ENCODE measurements around the gene P2RX2.

The P2RX2 gene

DNA sequence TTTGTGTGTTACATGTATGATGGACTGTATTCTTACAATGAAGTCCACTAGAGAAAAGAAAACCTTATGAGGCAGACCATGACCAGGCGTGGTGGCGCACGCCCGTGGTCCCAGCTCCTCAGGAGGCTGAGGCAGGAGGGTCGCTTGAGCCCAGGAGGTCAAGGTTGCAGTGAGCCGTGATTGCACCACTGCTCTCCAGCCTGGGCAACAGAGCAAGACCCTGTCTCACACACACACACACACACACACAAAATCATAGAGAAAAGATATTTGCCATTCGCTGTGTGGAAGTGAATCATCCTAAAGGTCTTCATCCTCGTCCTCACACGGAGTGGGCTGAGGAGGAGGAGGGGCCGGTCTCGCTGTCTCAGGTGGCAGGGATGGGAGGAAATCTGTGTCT, 40.5 kb upstream of the P2RX2 start:
- TF ChIP-seq JUND (IDR thresholded peaks at IDR 0.05; ENCODE audit: low read depth): no peak
- DNase-seq (ENCODE audit: low read depth in 1 of 2, low spot score in 1 of 2): no peak
- in situ Hi-C loops (cut with HindIII; ENCODE audit: low pct_unique_long_range_greater_than_20kb, low sequenced_read_pairs): no loop called here

DNA sequence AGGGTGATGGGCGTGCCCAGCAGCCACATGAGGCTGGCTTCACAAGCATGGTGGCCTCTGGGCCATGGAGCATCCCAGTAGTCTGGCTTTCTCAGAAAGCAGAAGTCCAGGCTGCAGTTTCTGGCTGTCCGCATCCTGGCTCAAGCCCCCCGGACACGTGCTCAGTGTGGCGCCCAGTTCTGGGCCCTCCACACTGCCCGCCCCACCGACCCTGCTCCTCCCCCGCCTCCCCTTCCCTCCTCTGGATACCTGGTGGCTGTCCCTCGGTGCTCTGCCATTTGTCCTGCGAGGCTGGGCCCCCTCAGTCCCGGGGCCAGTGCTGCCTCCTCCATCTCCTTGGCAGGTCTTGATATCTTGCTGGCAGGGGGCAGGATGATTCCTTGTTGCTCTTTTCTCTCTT, 39.8 kb upstream of the P2RX2 start:
- in situ Hi-C loops (cut with HindIII; ENCODE audit: low pct_unique_long_range_greater_than_20kb, low sequenced_read_pairs): no loop called here
- DNase-seq (ENCODE audit: low read depth in 1 of 2, low spot score in 1 of 2): no peak
- TF ChIP-seq JUND (IDR thresholded peaks at IDR 0.05; ENCODE audit: low read depth): no peak

- DNase-seq (ENCODE audit: low read depth in 1 of 2, low spot score in 1 of 2): no peak
- TF ChIP-seq JUND (IDR thresholded peaks at IDR 0.05; ENCODE audit: low read depth): no peak
- in situ Hi-C loops (cut with HindIII; ENCODE audit: low pct_unique_long_range_greater_than_20kb, low sequenced_read_pairs): no loop called here
Observed at GRCh38 chr12:132579744-132580143, 38.8 kb upstream of the P2RX2 start.

DNA sequence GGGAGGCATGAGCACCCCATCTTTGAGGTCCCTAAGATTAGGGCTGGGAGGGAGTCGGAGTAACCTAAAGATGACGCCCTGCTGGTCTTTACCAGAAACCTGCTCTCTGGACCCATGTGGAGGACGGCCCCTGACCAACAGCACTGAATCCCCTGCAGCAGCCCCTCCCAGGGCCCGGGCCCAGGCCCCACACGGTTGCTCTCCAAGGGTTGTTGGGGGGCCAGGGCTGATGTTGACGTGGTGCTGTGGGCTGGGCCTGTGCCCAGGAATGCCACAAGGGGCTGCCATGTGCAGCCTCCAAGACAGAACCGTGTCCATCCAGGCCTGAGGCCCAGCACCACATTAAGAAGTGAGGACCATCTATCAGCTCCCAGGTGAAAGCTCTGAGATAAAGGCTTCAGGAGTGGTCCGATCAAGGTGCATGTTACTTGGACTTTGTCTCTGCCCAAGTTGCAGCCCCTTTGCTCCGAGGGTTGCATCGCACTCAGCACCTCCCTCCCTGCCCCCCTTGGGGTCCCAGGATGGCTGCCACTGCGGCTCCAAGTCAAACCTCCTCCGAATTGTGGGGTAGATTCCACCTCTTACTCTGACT, 37.8 kb upstream of the P2RX2 start:
- no peak for DNase-seq (ENCODE audit: low read depth in 1 of 2, low spot score in 1 of 2)
- no peak for TF ChIP-seq JUND (IDR thresholded peaks at IDR 0.05; ENCODE audit: low read depth)
- in situ Hi-C loops (cut with HindIII; ENCODE audit: low pct_unique_long_range_greater_than_20kb, low sequenced_read_pairs): no loop called here

DNA sequence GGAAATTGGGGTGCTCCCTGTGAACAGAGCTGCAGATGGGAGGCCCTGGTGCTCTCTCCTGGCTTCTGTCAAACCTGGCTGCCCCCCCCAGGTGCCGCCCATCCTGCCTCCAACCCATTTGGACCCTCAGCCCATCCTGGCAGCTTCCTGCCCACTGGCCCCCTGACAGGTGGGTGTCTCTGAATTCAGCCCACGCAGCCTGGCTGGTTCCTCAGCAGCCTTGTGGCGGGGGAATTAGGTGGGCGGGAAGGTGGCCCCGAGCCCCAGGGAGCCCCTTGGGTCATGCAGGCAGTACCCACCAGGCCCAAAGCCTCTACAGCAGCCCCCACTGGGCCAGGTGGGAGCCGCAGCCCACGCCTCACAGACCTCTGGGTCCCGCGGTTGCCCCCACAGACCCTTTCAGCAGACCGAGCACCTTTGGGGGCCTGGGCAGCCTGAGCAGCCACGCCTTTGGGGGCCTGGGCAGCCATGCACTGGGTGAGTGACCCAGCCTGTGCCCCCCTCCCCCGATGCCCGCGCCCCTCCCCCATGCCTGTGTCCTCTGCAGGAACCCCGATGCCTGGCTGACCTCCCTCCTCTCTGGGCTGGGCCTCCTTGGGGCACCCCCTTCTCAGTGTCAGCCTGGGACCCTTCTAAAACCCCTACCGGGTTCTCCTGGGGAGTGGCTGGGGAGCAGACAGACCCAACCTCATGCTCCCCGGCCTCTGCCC, 37.1 kb upstream of the P2RX2 start:
- no peak for TF ChIP-seq JUND (IDR thresholded peaks at IDR 0.05; ENCODE audit: low read depth)
- no peak for DNase-seq (ENCODE audit: low read depth in 1 of 2, low spot score in 1 of 2)
- in situ Hi-C loops (cut with HindIII; ENCODE audit: low pct_unique_long_range_greater_than_20kb, low sequenced_read_pairs): no loop called here

GRCh38 chr12:132582058-132582420, 36.5 kb upstream of the P2RX2 start:
- no peak for DNase-seq (ENCODE audit: low read depth in 1 of 2, low spot score in 1 of 2)
- TF ChIP-seq JUND (IDR thresholded peaks at IDR 0.05; ENCODE audit: low read depth): no peak
- in situ Hi-C loops (cut with HindIII; ENCODE audit: low pct_unique_long_range_greater_than_20kb, low sequenced_read_pairs): no loop called here

DNA sequence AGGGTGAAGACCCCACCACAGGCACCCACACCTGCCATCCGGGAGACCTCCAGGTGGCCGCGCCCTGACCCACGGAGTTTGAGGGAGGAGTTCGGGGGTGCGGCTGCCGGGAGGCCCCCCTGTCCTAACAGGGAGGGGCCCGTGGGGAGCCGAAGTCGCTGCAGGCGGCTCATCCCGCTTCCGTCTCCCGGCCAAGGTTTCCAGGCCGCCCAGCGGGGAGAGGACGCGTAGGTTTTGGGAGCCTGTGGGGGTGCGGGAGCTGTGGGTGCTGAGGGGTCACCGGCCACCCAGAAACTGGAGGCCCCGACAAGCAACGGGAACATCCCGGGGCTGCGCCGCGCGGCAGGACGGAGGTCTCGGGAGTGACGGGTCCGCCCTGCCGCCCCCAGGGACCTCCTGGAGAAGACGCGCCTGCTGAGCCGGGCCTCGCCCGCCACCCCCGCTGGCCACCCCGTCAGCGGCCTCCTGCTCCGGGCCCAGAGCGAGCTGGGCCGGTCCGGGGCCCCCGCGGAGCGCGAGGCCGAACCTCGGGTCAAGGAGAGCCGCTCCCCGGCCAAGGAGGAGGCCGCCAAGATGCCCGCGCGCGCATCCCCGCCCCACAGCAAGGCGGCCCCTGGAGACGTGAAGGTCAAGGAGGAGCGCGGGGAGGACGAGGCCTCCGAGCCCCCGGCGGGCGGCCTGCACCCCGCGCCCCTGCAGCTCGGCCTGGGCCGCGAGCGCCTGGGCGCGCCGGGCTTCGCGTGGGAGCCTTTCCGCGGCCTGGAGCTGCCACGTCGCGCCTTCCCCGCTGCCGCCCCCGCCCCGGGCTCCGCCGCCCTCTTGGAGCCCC, 35.8 kb upstream of the P2RX2 start:
- no peak for DNase-seq (ENCODE audit: low read depth in 1 of 2, low spot score in 1 of 2)
- in situ Hi-C loops (cut with HindIII; ENCODE audit: low pct_unique_long_range_greater_than_20kb, low sequenced_read_pairs): no loop called here
- TF ChIP-seq JUND (IDR thresholded peaks at IDR 0.05; ENCODE audit: low read depth): no peak

DNA sequence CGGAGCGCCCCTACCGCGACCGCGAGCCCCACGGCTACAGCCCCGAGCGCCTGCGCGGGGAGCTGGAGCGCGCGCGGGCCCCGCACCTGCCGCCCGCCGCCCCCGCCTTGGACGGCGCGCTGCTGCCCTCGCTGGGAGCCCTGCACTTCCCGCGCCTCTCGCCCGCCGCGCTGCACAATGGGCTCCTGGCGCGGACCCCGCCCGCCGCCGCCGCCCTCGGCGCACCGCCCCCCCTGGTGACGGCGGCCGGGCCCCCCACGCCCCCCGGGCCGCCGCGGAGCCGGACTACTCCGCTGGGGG, 35.2 kb upstream of the P2RX2 start:
- in situ Hi-C loops (cut with HindIII; ENCODE audit: low pct_unique_long_range_greater_than_20kb, low sequenced_read_pairs): no loop called here
- no peak for DNase-seq (ENCODE audit: low read depth in 1 of 2, low spot score in 1 of 2)
- no peak for TF ChIP-seq JUND (IDR thresholded peaks at IDR 0.05; ENCODE audit: low read depth)

GRCh38 chr12:132583736-132584135, 34.8 kb upstream of the P2RX2 start:
- in situ Hi-C loops (cut with HindIII; ENCODE audit: low pct_unique_long_range_greater_than_20kb, low sequenced_read_pairs): no loop called here
- TF ChIP-seq JUND (IDR thresholded peaks at IDR 0.05; ENCODE audit: low read depth): no peak
- no peak for DNase-seq (ENCODE audit: low read depth in 1 of 2, low spot score in 1 of 2)

GRCh38 chr12:132584429-132584828, 34.1 kb upstream of the P2RX2 start:
- in situ Hi-C loops (cut with HindIII; ENCODE audit: low pct_unique_long_range_greater_than_20kb, low sequenced_read_pairs): no loop called here
- no peak for TF ChIP-seq JUND (IDR thresholded peaks at IDR 0.05; ENCODE audit: low read depth)
- DNase-seq (ENCODE audit: low read depth in 1 of 2, low spot score in 1 of 2): no peak

GRCh38 chr12:132585177-132585576, 33.4 kb upstream of the P2RX2 start:
- TF ChIP-seq JUND (IDR thresholded peaks at IDR 0.05; ENCODE audit: low read depth): no peak
- DNase-seq (ENCODE audit: low read depth in 1 of 2, low spot score in 1 of 2): no peak
- in situ Hi-C loops (cut with HindIII; ENCODE audit: low pct_unique_long_range_greater_than_20kb, low sequenced_read_pairs): no loop called here

- TF ChIP-seq JUND (IDR thresholded peaks at IDR 0.05; ENCODE audit: low read depth): no peak
- in situ Hi-C loops (cut with HindIII; ENCODE audit: low pct_unique_long_range_greater_than_20kb, low sequenced_read_pairs): no loop called here
- no peak for DNase-seq (ENCODE audit: low read depth in 1 of 2, low spot score in 1 of 2)
Observed at GRCh38 chr12:132586929-132587328, 31.6 kb upstream of the P2RX2 start.

- no peak for DNase-seq (ENCODE audit: low read depth in 1 of 2, low spot score in 1 of 2)
- TF ChIP-seq JUND (IDR thresholded peaks at IDR 0.05; ENCODE audit: low read depth): no peak
- in situ Hi-C loops (cut with HindIII; ENCODE audit: low pct_unique_long_range_greater_than_20kb, low sequenced_read_pairs): no loop called here
Observed at GRCh38 chr12:132587781-132588180, 30.8 kb upstream of the P2RX2 start.

Data from T47D (cell line).